BE2C (cell line): Measurements from ENCODE around the gene TBC1D12. TPM values are rescaled to one million over a fixed set of nuclear protein-coding genes. Genes with fewer than 3 reads are reported as not detected.
A peak's percentile ranks its signal among the peaks of the same experiment; 100 is the strongest.

Experiments
- DNase-seq: peaks from one replicate; pipeline ENCODE4 v3.0.0-alpha.2; 2020
- H3K27me3 ChIP-seq: fragments of 250-450 bp; sonication (Bioruptor Pico); 2 replicates; pipeline ENCODE4 v1.5.1; 2020; ENCODE audit warnings: mild to moderate bottlenecking
- H3K36me3 ChIP-seq: fragments of 250-450 bp; sonication (Bioruptor Pico); 2 replicates; pipeline ENCODE4 v1.5.1; 2020; ENCODE audit warnings: mild to moderate bottlenecking
- H3K4me1 ChIP-seq: fragments of 250-450 bp; sonication (Bioruptor Pico); 2 replicates; pipeline ENCODE4 v1.5.1; 2020
- H3K4me3 ChIP-seq: 2 replicates; pipeline ENCODE4 v1.5.1; 2011; ENCODE audit warnings: low read depth, low read length
- H3K9me3 ChIP-seq: fragments of 250-450 bp; sonication (Bioruptor Pico); 2 replicates; pipeline ENCODE4 v1.5.1; 2020
- polyA plus RNA-seq: library from polyadenylated mRNA; unstranded; fragments of >200 nt; gene quantifications from one replicate; pipeline ENCODE4 v1.2.1, GENCODE V29; 2012; ENCODE audit warnings: low read depth, missing spikeins; ENCODE audit not compliant: insufficient read length, insufficient read depth
- TF ChIP-seq, protein P1 (sequence below): IDR thresholded peaks from 2 replicates; pipeline ENCODE4 v1.5.1; 2012; ENCODE audit warnings: mild to moderate bottlenecking, low read depth, low read length

TBC1D12 gene
- 3.9 TPM for polyA plus RNA-seq

DNA sequence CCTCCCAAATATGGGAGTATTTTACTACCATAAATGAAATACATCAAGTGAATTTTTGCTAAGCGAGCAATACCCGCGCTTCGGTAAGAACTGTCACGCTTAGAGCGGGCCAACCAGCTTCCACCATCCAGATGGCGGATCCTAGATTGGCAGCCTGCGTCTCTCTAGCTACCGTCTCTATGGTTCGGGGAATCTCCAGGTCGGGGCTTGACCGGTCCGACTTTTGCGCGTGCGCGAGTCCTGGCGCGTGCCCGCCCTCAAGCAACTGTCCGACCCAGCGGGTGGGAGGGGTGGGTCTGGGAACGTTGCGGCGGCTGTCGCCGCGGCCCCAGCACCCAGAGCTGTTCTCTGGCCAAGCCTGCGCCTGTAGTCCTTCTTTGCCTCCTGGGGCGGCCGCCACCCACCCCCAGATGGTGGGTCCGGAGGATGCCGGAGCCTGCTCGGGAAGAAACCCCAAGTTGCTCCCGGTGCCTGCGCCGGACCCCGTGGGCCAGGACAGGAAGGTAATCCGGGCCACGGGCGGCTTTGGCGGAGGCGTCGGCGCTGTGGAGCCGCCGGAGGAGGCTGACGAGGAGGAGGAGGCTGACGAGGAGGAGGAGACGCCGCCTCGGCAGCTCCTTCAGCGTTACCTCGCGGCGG is at the start of gene TBC1D12:
Gene TBC1D12 (plus strand): TSS at position 338 of the 639 bp plus-strand sequence. CDS start 73 bp downstream, at position 411.
- Histone ChIP-seq H3K27me3 (no peaks in the 10 kb centered on the region), H3K36me3 (no peaks in the 10 kb centered on the region), H3K9me3 (no peaks in the 10 kb centered on the region), H3K4me1 (no peaks in the 10 kb centered on the region), H3K4me3 (peak within 1 kb of the TSS; percentile 78)
- peak; percentile 95 for DNase-seq
- TF ChIP-seq, protein P1, sequence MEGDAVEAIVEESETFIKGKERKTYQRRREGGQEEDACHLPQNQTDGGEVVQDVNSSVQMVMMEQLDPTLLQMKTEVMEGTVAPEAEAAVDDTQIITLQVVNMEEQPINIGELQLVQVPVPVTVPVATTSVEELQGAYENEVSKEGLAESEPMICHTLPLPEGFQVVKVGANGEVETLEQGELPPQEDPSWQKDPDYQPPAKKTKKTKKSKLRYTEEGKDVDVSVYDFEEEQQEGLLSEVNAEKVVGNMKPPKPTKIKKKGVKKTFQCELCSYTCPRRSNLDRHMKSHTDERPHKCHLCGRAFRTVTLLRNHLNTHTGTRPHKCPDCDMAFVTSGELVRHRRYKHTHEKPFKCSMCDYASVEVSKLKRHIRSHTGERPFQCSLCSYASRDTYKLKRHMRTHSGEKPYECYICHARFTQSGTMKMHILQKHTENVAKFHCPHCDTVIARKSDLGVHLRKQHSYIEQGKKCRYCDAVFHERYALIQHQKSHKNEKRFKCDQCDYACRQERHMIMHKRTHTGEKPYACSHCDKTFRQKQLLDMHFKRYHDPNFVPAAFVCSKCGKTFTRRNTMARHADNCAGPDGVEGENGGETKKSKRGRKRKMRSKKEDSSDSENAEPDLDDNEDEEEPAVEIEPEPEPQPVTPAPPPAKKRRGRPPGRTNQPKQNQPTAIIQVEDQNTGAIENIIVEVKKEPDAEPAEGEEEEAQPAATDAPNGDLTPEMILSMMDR = no peak

- Histone ChIP-seq H3K4me1 (no peaks in the 10 kb centered on the region), H3K4me3 (no peak overlapping the region), H3K36me3 (peaks cover 68% of the 10 kb centered on the region), H3K9me3 (no peaks in the 10 kb centered on the region), H3K27me3 (no peaks in the 10 kb centered on the region)
- DNase-seq = no peak
- TF ChIP-seq, protein P1 = no peak
Observed at GRCh38 chr10:94353336-94353735, 49.0 kb upstream of the TBC1D12 start.

DNA sequence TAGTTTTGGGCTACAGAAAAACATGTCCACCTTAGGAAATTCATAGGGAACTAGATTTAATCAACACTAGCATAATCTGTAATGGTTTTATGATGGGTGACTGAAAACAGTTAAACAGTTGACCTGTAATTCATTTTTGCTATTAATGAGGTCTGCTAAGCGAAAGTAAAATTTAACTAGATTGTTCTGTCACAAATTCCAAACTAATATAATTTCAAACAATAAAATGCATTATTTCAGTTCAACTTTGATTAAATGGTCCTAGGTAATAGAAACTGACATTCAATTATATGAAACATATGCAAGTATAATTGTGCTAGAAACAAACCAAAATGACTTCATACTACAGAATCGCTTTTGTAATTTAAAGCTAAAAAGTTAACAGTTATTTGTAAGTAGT is 46.5 kb upstream of the TBC1D12 start:
- no peak overlapping the region for H3K4me3 ChIP-seq
- H3K27me3 ChIP-seq = no peaks in the 10 kb centered on the region
- H3K9me3 ChIP-seq = no peaks in the 10 kb centered on the region
- H3K36me3 ChIP-seq = peaks cover 62% of the 10 kb centered on the region
- H3K4me1 ChIP-seq = no peaks in the 10 kb centered on the region
- DNase-seq = no peak
- TF ChIP-seq, protein P1 = no peak

GRCh38 chr10:94357193-94357592 is 45.1 kb upstream of the TBC1D12 start:
- no peaks in the 10 kb centered on the region for H3K27me3 ChIP-seq
- no peak overlapping the region for H3K4me3 ChIP-seq
- TF ChIP-seq, protein P1 = no peak
- DNase-seq = no peak
- no peaks in the 10 kb centered on the region for H3K9me3 ChIP-seq
- H3K4me1 ChIP-seq = no peaks in the 10 kb centered on the region
- H3K36me3 ChIP-seq = peaks cover 57% of the 10 kb centered on the region

GRCh38 chr10:94358480-94358879 is 43.9 kb upstream of the TBC1D12 start:
- DNase-seq = no peak
- H3K4me3 ChIP-seq = no peak overlapping the region
- peaks cover 48% of the 10 kb centered on the region for H3K36me3 ChIP-seq
- TF ChIP-seq, protein P1 = no peak
- no peaks in the 10 kb centered on the region; the same call in 1 of the 2 replicates for H3K9me3 ChIP-seq
- no peaks in the 10 kb centered on the region for H3K4me1 ChIP-seq
- H3K27me3 ChIP-seq = no peaks in the 10 kb centered on the region

- TF ChIP-seq, protein P1 = no peak
- DNase-seq = peak; percentile 14
- no peaks in the 10 kb centered on the region; the same call in 1 of the 2 replicates for H3K9me3 ChIP-seq
- peak overlapping the region; percentile 97 for H3K4me3 ChIP-seq
- no peaks in the 10 kb centered on the region for H3K4me1 ChIP-seq
- no peaks in the 10 kb centered on the region for H3K27me3 ChIP-seq
- H3K36me3 ChIP-seq = peaks cover 29% of the 10 kb centered on the region
Observed at GRCh38 chr10:94361171-94361794, 41.1 kb upstream of the TBC1D12 start.
